ENCODE measurements around the gene TPRG1.

DNA sequence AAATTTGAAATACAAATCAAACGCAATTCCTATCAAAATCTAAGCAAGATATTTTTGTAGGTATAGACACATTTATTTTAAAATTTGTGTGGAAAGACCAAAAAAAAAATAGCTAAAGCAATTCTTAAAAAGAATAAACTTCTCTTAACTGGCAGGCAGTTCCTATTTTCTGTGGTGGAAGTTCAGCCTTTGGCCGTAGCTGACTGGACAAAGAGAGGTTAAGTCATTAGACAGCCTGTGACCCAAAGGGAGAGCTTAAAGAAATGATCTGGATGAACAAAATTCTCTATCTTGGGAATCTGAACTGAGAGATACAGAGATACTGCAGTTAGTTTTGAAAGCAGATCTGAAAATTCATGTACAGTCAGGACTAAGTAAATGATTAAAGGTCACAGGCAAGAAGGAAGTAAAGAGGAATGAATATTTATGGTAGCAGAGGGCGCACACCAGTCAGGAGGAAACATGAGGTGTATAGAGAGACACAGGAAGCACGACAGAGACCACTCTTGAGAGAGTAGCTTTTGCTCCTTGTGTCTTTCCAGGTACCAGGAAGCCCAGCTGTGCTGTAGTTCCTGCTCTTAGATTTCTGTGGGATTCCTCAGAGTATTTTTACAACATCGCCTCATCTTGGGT lies 57.5 kb downstream of the TPRG1 start:
- TF ChIP-seq, protein P1, sequence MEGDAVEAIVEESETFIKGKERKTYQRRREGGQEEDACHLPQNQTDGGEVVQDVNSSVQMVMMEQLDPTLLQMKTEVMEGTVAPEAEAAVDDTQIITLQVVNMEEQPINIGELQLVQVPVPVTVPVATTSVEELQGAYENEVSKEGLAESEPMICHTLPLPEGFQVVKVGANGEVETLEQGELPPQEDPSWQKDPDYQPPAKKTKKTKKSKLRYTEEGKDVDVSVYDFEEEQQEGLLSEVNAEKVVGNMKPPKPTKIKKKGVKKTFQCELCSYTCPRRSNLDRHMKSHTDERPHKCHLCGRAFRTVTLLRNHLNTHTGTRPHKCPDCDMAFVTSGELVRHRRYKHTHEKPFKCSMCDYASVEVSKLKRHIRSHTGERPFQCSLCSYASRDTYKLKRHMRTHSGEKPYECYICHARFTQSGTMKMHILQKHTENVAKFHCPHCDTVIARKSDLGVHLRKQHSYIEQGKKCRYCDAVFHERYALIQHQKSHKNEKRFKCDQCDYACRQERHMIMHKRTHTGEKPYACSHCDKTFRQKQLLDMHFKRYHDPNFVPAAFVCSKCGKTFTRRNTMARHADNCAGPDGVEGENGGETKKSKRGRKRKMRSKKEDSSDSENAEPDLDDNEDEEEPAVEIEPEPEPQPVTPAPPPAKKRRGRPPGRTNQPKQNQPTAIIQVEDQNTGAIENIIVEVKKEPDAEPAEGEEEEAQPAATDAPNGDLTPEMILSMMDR (conservative IDR thresholded peaks at IDR 0.05; ENCODE audit: low read depth, low read length): no peak
- no peak for TF ChIP-seq EZH2 (IDR thresholded peaks at IDR 0.05; ENCODE audit: borderline replicate concordance, low read depth, low read length, poor library complexity, severe bottlenecking)

All from A673 (cell line).